GM23338 (cell line): ENCODE results near the gene MBD6. TPM values are rescaled to one million over a fixed set of nuclear protein-coding genes. Genes with fewer than 3 reads are reported as not detected.

Source experiments
- ATAC-seq: fragments of 200-7000 bp; cut with Tn5 transposase; 3 replicates; pipeline ENCODE4 v1.9.1; 2020
- DNase-seq: peaks from one replicate; pipeline ENCODE4 v3.0.0-alpha.2; 2015; ENCODE audit warnings: low spot score
- H2AFZ ChIP-seq: fragments of 200-600 bp; sonication (generic); 2 replicates; pipeline ENCODE4 v1.8.0; 2016; ENCODE audit warnings: antibody characterized with exemption, mild to moderate bottlenecking, moderate library complexity
- H3F3A ChIP-seq: fragments of 200-600 bp; sonication (generic); replicated peaks from 2 replicates; pipeline ENCODE4 v1.8.0; 2017; ENCODE audit warnings: antibody characterized with exemption, mixed run types, low read depth
- H3K27ac ChIP-seq: fragments of 200-600 bp; sonication (generic); 2 replicates; pipeline ENCODE4 v1.6.1; 2016; ENCODE audit warnings: low read depth
- H3K27me3 ChIP-seq: fragments of 200-600 bp; sonication (generic); 2 replicates; pipeline ENCODE4 v1.8.0; 2016; ENCODE audit warnings: mild to moderate bottlenecking, mixed run types, moderate library complexity; ENCODE audit not compliant: insufficient read depth
- H3K36me3 ChIP-seq: fragments of 200-600 bp; sonication (generic); 2 replicates; pipeline ENCODE4 v1.8.0; 2016; ENCODE audit warnings: mild to moderate bottlenecking; ENCODE audit not compliant: insufficient read depth
- H3K4me1 ChIP-seq: fragments of 200-600 bp; sonication (generic); 2 replicates; pipeline ENCODE4 v1.8.0; 2016; ENCODE audit warnings: mild to moderate bottlenecking, moderate library complexity; ENCODE audit not compliant: insufficient read depth
- H3K4me2 ChIP-seq: fragments of 200-600 bp; sonication (generic); 2 replicates; pipeline ENCODE4 v1.7.1; 2017; ENCODE audit warnings: mixed run types
- H3K4me3 ChIP-seq: fragments of 200-600 bp; sonication (generic); 2 replicates; pipeline ENCODE4 v1.6.1; 2016; ENCODE audit warnings: mixed run types
- H3K79me2 ChIP-seq: fragments of 200-600 bp; sonication (generic); replicated peaks from 2 replicates; pipeline ENCODE4 v1.8.0; 2017; ENCODE audit warnings: mild to moderate bottlenecking; ENCODE audit not compliant: insufficient read depth
- H3K9me2 ChIP-seq: fragments of 200-600 bp; sonication (generic); 2 replicates; pipeline ENCODE4 v1.8.0; 2017; ENCODE audit not compliant: insufficient read depth
- H4K20me1 ChIP-seq: fragments of 200-600 bp; sonication (generic); replicated peaks from 2 replicates; pipeline ENCODE4 v1.8.0; 2017; ENCODE audit warnings: mild to moderate bottlenecking; ENCODE audit not compliant: insufficient read depth
- H3K27ac Mint-ChIP-seq: 2 replicates; pipeline ENCODE4 v1.8.0; 2020; ENCODE audit warnings: inconsistent platforms, mild to moderate bottlenecking, moderate library complexity, mixed read lengths
- H3K27me3 Mint-ChIP-seq: 3 replicates; pipeline ENCODE4 v1.8.0; 2022; ENCODE audit warnings: low read depth, mild to moderate bottlenecking, moderate library complexity, mixed read lengths, inconsistent platforms; ENCODE audit not compliant: insufficient read depth, poor library complexity
- H3K36me3 Mint-ChIP-seq: 3 replicates; pipeline ENCODE4 v1.8.0; 2021; ENCODE audit warnings: low read depth, mild to moderate bottlenecking, inconsistent platforms, moderate library complexity, mixed read lengths
- H3K4me1 Mint-ChIP-seq: 3 replicates; pipeline ENCODE4 v1.8.0; 2020; ENCODE audit warnings: mild to moderate bottlenecking, inconsistent platforms, mixed read lengths
- H3K4me3 Mint-ChIP-seq: 3 replicates; pipeline ENCODE4 v1.8.0; 2021; ENCODE audit warnings: moderate library complexity, mild to moderate bottlenecking, inconsistent platforms, mixed read lengths
- H3K9me3 Mint-ChIP-seq: 3 replicates; pipeline ENCODE4 v1.8.0; 2020; ENCODE audit warnings: moderate library complexity, mild to moderate bottlenecking, inconsistent platforms, mixed read lengths
- CREB1 ChIP-seq: fragments of 250-450 bp; sonication (Bioruptor Pico); IDR thresholded peaks from 2 replicates; pipeline ENCODE4 v1.5.0; 2020; ENCODE audit warnings: low read depth, mild to moderate bottlenecking, moderate library complexity
- EZH2phosphoT487 ChIP-seq: fragments of 200-600 bp; sonication (generic); IDR thresholded peaks from one replicate; pipeline ENCODE4 v1.8.1; 2018; ENCODE audit warnings: antibody characterized with exemption; ENCODE audit not compliant: unreplicated experiment
- JUNB ChIP-seq: IDR thresholded peaks from one replicate; pipeline ENCODE4 v1.6.1; 2016; ENCODE audit warnings: antibody characterized with exemption; ENCODE audit not compliant: unreplicated experiment
- NANOG ChIP-seq: IDR thresholded peaks from 2 replicates; pipeline ENCODE4 v1.6.1; 2016; ENCODE audit warnings: antibody characterized with exemption, borderline replicate concordance
- POLR2AphosphoS5 ChIP-seq: IDR thresholded peaks from 2 replicates; pipeline ENCODE4 v1.6.1; 2016; ENCODE audit warnings: antibody characterized with exemption, low read depth
- ZNF114 ChIP-seq: fragments of 250-450 bp; sonication (Bioruptor Pico); IDR thresholded peaks from 2 replicates; pipeline ENCODE4 v1.5.0; 2020; ENCODE audit warnings: mild to moderate bottlenecking, moderate library complexity
- ZNF331 ChIP-seq: fragments of 250-450 bp; sonication (Bioruptor Pico); IDR thresholded peaks from 2 replicates; pipeline ENCODE4 v1.5.0; 2020; ENCODE audit warnings: low read depth, mild to moderate bottlenecking, moderate library complexity
- polyA plus RNA-seq: library from polyadenylated mRNA; unstranded; fragments of >200 nt; fragmentation: Nextera tagmentation; extraction: Ambion mirVana; gene quantifications from 2 replicates; pipeline ENCODE4 v1.2.1, GENCODE V29; 2016
- total RNA-seq: library from RNA; depleted of rRNA; stranded (reverse); fragments of >200 nt; shearing (Covaris generic); gene quantifications from 2 replicates; pipeline ENCODE4 v1.2.3, GENCODE V29; 2014
- TF ChIP-seq, protein P1 (sequence below): fragments of 250-450 bp; sonication (Bioruptor Pico); IDR thresholded peaks from 2 replicates; pipeline ENCODE4 v1.5.0; 2020; ENCODE audit warnings: mild to moderate bottlenecking, moderate library complexity
- TF ChIP-seq, protein P2 (sequence below): IDR thresholded peaks from 2 replicates; pipeline ENCODE4 v1.6.1; 2016; ENCODE audit warnings: antibody characterized with exemption
- TF ChIP-seq, protein P3 (sequence below): IDR thresholded peaks from one replicate; pipeline ENCODE4 v1.6.1; 2018; ENCODE audit warnings: antibody characterized with exemption; ENCODE audit not compliant: unreplicated experiment

The MBD6 gene
- total and polyA plus RNA-seq, 2 experiments from 2014 or later: 12.5 to 17.1 TPM

DNA sequence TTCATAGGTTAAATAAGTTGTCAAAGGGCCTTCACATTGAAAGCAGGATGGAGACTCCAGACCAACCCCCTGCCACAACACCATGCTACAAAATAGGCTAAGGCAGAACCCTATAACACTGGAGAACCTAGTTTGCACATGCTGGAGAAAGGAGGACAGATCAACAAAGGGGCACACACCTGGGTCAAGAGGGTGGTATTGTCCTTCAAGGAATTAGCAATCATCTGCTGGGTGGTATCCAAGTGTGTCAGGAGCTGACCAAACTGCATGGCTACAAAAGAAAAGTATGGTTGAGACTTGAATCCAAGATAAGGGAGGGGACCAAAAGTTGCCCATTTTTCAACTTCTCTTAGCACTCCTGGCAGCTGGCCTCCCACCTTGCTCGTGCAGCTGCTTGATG lies 9.2 kb downstream of the MBD6 start:
- H3K4me3 ChIP-seq: no peak overlapping the region
- peaks cover 5% of the 10 kb centered on the region for H4K20me1 ChIP-seq
- no peaks in the 10 kb centered on the region for H3K4me1 ChIP-seq
- ATAC-seq: no peak
- peaks cover 20% of the 10 kb centered on the region for H3K36me3 ChIP-seq
- Mint-ChIP-seq H3K9me3 (no peaks in the 10 kb centered on the region), H3K4me3 (no peak overlapping the region), H3K36me3 (peaks cover 70% of the 10 kb centered on the region), H3K27me3 (peaks cover 8% of the 10 kb centered on the region), H3K4me1 (peaks cover 20% of the 10 kb centered on the region), H3K27ac (no peak overlapping the region)
- no peak overlapping the region for H2AFZ ChIP-seq
- H3K27ac ChIP-seq: no peak overlapping the region
- DNase-seq: no peak
- no peaks in the 10 kb centered on the region for H3K79me2 ChIP-seq
- H3K4me2 ChIP-seq: no peak overlapping the region
- TF ChIP-seq, protein P1, sequence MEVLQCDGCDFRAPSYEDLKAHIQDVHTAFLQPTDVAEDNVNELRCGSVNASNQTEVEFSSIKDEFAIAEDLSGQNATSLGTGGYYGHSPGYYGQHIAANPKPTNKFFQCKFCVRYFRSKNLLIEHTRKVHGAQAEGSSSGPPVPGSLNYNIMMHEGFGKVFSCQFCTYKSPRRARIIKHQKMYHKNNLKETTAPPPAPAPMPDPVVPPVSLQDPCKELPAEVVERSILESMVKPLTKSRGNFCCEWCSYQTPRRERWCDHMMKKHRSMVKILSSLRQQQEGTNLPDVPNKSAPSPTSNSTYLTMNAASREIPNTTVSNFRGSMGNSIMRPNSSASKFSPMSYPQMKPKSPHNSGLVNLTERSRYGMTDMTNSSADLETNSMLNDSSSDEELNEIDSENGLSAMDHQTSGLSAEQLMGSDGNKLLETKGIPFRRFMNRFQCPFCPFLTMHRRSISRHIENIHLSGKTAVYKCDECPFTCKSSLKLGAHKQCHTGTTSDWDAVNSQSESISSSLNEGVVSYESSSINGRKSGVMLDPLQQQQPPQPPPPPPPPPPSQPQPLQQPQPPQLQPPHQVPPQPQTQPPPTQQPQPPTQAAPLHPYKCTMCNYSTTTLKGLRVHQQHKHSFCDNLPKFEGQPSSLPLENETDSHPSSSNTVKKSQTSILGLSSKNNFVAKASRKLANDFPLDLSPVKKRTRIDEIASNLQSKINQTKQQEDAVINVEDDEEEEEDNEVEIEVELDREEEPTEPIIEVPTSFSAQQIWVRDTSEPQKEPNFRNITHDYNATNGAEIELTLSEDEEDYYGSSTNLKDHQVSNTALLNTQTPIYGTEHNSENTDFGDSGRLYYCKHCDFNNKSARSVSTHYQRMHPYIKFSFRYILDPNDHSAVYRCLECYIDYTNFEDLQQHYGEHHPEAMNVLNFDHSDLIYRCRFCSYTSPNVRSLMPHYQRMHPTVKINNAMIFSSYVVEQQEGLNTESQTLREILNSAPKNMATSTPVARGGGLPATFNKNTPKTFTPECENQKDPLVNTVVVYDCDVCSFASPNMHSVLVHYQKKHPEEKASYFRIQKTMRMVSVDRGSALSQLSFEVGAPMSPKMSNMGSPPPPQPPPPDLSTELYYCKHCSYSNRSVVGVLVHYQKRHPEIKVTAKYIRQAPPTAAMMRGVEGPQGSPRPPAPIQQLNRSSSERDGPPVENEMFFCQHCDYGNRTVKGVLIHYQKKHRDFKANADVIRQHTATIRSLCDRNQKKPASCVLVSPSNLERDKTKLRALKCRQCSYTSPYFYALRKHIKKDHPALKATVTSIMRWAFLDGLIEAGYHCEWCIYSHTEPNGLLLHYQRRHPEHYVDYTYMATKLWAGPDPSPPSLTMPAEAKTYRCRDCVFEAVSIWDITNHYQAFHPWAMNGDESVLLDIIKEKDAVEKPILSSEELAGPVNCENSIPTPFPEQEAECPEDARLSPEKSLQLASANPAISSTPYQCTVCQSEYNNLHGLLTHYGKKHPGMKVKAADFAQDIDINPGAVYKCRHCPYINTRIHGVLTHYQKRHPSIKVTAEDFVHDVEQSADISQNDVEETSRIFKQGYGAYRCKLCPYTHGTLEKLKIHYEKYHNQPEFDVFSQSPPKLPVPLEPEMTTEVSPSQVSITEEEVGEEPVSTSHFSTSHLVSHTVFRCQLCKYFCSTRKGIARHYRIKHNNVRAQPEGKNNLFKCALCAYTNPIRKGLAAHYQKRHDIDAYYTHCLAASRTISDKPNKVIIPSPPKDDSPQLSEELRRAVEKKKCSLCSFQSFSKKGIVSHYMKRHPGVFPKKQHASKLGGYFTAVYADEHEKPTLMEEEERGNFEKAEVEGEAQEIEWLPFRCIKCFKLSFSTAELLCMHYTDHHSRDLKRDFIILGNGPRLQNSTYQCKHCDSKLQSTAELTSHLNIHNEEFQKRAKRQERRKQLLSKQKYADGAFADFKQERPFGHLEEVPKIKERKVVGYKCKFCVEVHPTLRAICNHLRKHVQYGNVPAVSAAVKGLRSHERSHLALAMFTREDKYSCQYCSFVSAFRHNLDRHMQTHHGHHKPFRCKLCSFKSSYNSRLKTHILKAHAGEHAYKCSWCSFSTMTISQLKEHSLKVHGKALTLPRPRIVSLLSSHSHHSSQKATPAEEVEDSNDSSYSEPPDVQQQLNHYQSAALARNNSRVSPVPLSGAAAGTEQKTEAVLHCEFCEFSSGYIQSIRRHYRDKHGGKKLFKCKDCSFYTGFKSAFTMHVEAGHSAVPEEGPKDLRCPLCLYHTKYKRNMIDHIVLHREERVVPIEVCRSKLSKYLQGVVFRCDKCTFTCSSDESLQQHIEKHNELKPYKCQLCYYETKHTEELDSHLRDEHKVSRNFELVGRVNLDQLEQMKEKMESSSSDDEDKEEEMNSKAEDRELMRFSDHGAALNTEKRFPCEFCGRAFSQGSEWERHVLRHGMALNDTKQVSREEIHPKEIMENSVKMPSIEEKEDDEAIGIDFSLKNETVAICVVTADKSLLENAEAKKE (CRISPR knock-in tag): no peak
- no peak for TF ChIP-seq JUNB
- TF ChIP-seq, protein P2, sequence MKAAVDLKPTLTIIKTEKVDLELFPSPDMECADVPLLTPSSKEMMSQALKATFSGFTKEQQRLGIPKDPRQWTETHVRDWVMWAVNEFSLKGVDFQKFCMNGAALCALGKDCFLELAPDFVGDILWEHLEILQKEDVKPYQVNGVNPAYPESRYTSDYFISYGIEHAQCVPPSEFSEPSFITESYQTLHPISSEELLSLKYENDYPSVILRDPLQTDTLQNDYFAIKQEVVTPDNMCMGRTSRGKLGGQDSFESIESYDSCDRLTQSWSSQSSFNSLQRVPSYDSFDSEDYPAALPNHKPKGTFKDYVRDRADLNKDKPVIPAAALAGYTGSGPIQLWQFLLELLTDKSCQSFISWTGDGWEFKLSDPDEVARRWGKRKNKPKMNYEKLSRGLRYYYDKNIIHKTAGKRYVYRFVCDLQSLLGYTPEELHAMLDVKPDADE: no peak
- TF ChIP-seq NANOG: no peak
- no peak for TF ChIP-seq EZH2phosphoT487
- no peak for TF ChIP-seq ZNF331 (CRISPR knock-in tag)
- TF ChIP-seq, protein P3, sequence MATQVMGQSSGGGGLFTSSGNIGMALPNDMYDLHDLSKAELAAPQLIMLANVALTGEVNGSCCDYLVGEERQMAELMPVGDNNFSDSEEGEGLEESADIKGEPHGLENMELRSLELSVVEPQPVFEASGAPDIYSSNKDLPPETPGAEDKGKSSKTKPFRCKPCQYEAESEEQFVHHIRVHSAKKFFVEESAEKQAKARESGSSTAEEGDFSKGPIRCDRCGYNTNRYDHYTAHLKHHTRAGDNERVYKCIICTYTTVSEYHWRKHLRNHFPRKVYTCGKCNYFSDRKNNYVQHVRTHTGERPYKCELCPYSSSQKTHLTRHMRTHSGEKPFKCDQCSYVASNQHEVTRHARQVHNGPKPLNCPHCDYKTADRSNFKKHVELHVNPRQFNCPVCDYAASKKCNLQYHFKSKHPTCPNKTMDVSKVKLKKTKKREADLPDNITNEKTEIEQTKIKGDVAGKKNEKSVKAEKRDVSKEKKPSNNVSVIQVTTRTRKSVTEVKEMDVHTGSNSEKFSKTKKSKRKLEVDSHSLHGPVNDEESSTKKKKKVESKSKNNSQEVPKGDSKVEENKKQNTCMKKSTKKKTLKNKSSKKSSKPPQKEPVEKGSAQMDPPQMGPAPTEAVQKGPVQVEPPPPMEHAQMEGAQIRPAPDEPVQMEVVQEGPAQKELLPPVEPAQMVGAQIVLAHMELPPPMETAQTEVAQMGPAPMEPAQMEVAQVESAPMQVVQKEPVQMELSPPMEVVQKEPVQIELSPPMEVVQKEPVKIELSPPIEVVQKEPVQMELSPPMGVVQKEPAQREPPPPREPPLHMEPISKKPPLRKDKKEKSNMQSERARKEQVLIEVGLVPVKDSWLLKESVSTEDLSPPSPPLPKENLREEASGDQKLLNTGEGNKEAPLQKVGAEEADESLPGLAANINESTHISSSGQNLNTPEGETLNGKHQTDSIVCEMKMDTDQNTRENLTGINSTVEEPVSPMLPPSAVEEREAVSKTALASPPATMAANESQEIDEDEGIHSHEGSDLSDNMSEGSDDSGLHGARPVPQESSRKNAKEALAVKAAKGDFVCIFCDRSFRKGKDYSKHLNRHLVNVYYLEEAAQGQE: no peak
- TF ChIP-seq CREB1 (CRISPR knock-in tag): no peak
- TF ChIP-seq POLR2AphosphoS5: no peak
- no peak for TF ChIP-seq ZNF114
- H3K9me2 ChIP-seq: no peaks in the 10 kb centered on the region
- 0 out of 2 replicates have a peak, but pooled peaks cover 12% of the 10 kb centered on the region for H3F3A ChIP-seq
- no peaks in the 10 kb centered on the region for H3K27me3 ChIP-seq
